Stimulated activated CD4-positive, alpha-beta T cell treated with anti-CD3 and anti-CD28 coated beads, Interleukin-1b, Interleukin-23, amount 100 ng/mL, for 1 hour (primary cell): ENCODE results near the gene COMP.

ENCODE experiments used
- DNase-seq, 2 donors: peaks; one replicate each; pipeline ENCODE4 v3.0.0-alpha.2; 2020; ENCODE audit warnings: low read depth in 2 of 2

The COMP gene

DNA sequence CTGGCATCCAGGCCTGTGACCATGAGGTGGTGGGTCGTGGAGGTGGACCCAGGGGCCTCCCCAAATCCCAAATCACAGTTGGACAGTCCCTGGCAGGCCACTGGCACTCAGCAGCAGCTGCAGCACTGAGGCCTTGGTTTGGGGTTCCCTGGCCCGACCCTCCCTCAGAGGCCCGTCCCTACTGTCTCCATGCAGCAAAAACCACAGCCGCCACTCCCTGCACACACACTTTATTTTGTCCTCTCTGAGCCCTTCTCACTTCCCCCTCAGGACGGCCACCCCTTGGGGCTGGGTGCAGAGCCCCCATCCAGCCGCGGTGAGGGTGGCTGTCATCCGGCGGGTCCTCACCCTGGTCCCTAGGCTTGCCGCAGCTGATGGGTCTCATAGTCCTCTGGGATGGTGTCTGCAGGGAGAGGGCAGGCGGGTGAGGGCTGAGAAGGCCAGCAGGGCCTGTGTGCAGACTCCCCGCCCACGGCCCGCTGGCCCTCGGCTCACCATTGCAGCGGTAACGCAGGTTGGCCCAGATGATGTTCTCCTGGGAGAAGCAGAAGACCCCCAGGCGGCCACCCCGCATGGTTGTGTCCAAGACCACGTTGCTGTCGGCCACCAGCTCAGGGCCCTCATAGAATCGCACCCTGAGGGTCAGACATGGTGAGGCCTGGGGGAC is 8.4 kb downstream of the COMP start:
- DNase-seq, result no peak

DNA sequence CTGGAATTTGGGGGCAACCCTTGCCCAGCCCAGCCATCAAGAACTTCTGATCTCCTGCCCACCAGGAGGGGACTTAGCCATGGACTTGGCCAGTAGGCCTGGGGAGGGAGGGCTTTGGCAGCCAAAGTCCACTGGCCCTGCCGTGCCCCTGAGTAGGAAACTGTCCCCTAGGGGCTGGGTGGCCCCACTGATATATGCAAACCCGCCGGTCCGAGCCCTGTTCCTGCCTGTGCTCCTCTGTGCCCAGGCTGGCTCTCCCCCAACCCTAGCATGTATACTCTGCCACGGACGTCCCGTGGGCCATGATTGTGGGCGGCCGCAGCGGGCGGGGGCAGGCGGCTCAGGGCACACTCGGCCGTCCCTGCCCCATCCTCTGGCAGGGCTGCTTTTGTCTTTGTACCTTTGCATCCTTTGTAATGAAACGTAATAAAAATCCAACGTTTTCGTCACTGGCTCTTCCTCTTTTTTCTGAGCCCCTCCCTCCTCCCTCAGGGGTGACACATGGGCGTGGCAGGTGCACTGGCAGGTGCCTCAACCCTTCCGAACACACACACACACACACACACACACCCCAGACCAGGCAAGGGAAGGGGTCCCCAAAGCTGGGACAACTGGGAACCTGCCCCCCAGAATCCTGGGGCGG is 9.1 kb downstream of the COMP start:
- DNase-seq, result no peak

DNA sequence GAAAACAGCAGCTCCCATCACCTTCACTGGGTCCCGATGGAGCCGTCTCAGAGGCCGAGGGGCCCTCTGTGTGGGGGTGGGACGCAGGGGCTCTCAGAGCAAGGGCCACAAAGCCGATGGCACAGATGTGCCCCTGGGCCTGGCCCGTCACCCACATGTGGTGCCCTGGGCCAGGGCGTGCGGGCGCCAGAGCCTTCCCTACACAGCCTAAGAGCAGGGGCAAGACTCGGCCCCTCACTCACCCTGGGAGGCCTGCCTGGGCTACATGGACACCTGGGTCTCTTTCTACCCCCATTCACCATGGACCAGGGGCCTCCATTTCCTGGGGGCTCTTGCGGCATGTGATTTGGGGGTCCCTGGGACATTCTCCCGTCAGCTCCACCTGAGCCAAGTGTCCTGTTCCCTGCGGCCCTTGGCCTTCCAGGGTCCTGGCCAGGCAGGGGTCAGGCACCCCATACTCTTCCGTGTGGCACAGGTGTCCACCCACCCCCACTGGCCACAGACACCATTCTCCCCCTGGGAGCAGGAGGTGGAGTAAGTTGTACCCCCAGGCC is 10.0 kb downstream of the COMP start:
- DNase-seq, result no peak

DNA sequence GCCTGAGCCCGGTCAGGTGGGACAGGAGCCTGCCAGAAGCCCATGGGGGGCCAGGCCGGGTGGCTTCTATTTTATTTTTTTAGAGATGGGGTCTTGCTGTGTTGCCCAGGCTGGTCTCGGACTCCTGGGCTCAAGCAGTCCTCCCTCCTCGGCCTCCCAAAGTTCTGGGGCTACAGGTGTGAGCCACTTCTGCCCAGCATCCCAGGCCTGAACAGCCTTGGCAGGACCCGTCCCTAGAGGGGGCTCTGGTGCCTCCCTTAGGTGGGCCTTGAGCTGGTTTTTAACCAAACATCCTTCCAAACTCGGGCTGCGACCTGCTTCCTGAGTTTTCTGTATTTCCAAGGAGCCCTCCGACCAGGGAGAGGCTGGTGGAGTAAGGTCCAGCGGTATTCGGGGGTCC is 10.5 kb downstream of the COMP start:
- DNase-seq, result no peak

GRCh38 chr19:18780081-18780480 is 11.0 kb downstream of the COMP start:
- no peak for DNase-seq

GRCh38 chr19:18778826-18779495 is 12.1 kb downstream of the COMP start:
- DNase-seq, result no peak

- no peak for DNase-seq
Observed at GRCh38 chr19:18778076-18778389, 13.1 kb downstream of the COMP start.

- no peak for DNase-seq
Observed at GRCh38 chr19:18777301-18778075, 13.6 kb downstream of the COMP start.

DNA sequence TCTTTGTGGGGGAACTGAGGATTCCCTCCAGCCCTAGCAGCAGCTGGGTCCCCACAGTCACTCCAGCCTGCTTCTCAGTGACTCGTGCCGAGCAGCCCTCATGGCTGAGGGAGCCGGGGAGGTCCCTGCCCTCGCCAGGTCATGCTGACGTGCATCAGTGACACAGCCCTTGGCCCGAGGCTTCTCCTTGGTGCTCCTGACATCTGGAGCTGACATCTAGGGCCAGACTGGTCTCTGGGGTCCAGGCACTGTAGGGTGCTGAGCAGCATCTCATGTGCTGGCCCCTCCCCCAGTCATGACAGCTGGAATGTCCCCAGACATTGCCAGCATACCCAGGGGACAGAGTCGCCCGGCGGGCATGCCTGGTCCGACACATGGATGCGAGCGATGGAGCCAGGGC is 14.4 kb downstream of the COMP start:
- no peak for DNase-seq

- no peak for DNase-seq
Observed at GRCh38 chr19:18776288-18776594, 14.9 kb downstream of the COMP start.

DNA sequence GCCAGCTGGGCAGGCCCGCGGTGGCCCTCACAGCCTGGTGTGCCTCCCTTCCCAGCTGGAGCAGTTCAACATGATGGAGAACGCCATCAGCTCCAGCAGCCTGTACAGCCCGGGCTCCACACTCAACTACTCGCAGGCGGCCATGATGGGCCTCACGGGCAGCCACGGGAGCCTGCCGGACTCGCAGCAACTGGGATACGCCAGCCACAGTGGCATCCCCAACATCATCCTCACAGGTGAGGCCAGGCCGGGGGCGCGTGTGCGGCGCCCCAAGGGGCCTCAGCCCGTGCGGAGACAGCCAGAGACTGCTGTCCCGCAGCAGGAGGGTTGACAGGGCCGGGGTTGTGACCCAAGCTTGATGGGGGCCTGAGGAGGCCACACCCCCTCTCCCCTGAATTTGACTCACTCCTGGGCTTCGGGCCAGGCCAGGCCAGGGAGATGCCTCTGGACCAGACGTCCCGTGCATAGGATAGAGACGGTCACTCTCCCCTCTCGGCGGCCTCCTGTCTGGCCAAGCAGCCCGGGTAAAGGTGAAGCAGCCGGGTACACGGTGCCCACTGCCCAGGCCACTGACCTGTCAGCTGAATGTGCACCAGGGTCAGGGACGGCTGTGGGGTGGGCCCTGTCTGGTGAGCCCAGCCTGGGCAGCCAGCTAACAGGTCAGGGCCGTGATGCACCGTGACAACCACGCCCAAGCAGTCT is 15.4 kb downstream of the COMP start:
- DNase-seq, result no peak

GRCh38 chr19:18774782-18775444 is 16.2 kb downstream of the COMP start:
- no peak for DNase-seq

DNA sequence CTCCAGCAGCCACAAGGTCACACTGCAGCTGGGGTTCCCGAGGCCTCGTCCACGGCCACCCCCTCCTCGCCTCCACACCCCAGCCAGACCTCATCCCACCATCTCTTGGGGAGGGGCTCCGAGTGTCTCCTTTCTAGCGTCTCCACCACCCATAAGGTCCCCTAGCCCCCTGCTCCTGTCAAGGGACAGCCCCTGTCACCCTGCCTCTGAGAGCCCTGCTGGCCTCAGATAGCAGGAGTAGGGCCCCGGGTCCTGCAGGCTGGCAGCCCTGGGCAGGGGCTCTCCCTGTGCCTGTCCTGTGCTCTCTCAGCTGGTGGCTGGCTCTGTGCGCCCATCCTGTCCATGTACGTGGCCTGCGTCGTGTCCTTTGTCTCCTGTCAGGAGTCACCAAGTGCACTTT is 17.0 kb downstream of the COMP start:
- no peak for DNase-seq

GRCh38 chr19:18773682-18774081 is 17.4 kb downstream of the COMP start:
- no peak for DNase-seq

DNA sequence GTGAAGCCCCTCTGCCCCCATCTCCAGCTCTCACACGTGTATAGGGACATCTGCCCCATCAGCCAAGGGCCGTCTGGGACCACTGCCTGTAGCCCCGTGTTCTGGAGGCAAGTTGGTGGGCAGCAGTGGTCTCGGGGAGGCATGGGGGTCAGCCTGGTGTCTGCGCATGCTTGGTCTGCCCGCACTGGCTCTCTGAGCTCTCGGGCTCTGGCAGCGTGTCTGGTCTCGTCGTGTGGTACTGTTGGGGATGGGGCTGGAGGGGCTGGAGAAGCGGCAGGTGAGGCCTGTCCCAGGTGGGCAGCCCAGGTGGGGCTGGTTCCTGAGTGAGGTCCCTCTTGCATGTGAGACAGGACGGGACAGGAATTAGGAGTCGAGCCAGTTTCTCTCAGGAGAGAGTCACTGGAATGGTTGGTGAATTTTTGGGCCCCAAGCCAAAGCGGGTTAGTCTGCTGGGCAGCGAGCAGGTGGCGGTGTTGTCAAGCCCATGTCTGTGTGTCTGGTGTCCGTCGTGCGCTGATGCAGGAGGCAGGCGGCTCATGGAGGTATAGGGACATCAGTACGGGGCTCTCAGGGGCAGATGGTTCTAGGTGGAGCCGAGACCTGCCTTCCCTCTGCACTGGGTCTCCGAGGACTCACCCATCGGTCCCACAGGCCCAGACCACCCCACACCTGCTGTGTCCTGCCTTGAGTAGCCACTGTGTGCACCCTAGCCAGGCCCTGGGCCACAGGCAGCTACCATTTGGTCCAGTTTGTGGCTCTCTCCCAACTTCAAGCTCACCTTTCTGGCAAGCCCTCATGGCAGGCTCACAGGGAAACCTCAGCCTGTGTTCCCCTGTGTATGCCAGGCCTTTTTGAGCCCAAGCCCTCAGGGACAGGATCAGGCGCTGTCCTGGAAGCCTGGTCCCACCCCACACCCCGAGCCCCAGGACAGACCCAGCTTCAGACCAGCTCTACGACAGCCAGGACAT is 18.2 kb downstream of the COMP start:
- no peak for DNase-seq

- DNase-seq, result no peak
Observed at GRCh38 chr19:18771328-18772242, 19.5 kb downstream of the COMP start.

DNA sequence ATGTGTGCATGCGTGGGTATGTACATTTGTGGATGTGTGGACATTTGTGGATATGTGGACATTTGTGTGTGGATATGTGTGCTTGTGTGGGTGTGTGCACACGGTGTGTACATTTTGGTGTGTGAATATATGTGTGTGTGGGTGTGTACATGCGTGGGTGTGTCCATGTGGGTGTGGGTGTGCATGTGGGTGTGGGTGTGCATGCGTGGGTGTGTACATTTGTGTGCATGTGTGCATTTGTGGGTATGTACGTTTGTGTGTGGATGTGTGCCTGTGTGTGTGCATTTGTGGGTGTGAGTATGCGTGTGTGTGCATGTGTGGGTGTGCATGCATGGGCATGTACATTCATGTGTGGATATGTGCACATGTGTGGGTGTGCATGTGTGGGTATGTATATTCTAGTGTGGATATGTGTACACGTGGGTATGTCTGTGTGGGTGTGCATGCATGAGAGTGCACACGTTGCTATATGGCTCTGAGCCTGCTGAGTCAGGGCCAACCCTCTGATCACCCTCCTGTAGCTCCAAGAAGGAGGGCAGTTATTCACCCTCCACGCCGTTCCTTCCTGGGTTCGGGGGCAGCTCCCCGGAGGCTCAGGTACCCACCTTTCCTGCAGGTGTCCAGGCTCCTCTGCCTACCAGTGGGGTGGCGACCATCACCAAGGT is 20.3 kb downstream of the COMP start:
- DNase-seq, result no peak

GRCh38 chr19:18769989-18770528 is 21.0 kb downstream of the COMP start:
- DNase-seq, result no peak
